Measurements from ENCODE around the gene C11orf16. TPM values are rescaled to one million over a fixed set of nuclear protein-coding genes. Genes with fewer than 3 reads are reported as not detected.
A peak's percentile ranks its signal among the peaks of the same experiment; 100 is the strongest.

The C11orf16 gene
- total RNA-seq, 1 donor = not detected

DNA sequence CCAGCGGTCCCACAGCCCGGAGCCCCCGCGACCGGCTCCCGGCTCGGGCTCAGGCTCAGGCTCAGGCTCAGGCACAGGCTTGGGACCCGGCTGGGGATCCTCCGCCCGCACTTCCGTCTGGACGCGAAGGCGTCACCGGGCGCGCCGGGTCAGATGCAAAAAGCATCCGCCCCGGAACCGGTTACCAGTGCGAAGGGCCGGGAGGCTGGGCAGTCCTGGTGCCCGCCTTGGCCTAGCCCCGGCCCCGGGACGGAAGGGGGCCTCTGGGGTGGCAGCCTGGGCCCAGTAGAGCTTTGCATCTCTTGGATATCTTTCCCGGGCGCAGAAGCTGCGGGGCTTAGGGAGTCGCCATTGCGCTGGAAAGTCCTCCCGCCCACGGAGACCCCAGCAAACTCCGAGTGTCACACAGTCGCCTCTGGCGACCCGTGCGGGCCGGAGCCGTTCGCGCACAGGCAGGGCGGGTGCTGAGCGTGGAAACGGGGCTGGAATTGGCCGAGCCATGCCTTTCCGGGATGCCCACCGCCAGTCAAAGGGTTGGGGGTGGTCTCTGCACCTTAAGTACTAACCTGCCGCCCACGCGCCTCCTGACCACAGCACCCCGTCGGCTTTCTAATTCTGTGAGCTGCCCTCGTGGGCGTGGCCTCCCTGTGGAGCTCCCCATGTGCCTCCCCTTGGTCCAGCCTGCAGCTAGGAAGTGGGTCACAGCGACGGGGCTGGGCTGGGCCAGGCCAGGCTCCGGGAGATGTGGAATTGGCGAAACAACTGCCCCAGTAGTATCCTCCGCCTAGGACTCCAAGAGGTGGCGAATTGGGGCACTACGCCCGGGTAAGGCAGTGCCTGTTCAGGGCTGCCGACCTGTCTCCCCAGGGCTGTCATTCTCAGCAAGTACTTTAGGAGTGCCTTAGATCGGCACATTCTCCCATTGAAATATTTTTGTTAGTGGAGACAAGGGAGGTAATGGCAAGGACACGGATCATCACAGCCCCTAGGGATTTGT is 31.9 kb upstream of the C11orf16 start, which contains the start of gene TMEM9B:
Gene TMEM9B, minus strand, starts transcription at position 119 of the 997 bp plus-strand sequence. CDS start 129 bp downstream, outside the sequence.
- DNase-seq (ENCODE audit: low read depth) = peak; percentile 76
- TF ChIP-seq CTCF (IDR thresholded peaks at IDR 0.05; ENCODE audit: insufficient read depth, low read length) = no peak
- H3K4me3 ChIP-seq (ENCODE audit: low read depth, low read length) = peak within 1 kb of the TSS; percentile 91

DNA sequence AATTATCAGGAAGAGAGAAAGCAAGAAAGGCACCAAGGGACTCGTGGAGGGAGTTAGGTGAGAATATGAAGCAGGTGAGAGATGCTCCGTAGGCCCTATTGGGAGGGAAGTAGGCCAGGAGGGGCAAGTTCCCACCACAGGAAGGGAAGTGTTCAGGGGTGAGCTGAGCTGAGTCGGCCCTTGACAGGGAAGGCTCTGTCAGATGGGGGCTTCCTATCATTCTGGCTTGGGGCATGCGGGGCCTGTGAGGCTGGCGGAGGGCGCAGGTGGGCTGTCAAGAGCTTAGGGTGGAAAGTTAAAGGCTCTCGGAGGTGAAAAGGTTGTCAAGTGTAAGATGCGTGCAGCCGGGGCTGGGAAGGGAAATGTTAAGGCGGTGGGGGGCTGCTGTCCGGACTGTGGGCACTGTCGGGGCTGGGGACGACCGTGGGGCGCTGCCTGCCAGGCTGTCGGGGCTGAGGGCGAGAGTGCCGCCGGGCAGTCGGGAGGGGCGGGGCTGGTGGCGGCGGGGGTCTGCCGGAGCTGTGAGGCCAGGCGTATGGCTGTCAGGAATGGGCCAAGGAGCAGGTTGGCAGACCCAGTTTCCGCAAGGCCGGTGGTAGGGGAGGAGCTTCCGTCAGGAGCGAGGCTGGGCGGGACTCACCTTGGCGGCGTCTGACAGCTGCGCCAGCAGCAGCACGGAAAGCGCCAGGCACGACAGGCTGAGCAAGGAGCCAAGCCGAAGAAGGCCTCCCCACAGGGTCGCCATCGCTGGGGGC is 31.0 kb upstream of the C11orf16 start:
- TF ChIP-seq CTCF (IDR thresholded peaks at IDR 0.05; ENCODE audit: insufficient read depth, low read length) = no peak
- peak; percentile 56 for DNase-seq (ENCODE audit: low read depth)
- peak overlapping the region; percentile 91 for H3K4me3 ChIP-seq (ENCODE audit: low read depth, low read length)

DNA sequence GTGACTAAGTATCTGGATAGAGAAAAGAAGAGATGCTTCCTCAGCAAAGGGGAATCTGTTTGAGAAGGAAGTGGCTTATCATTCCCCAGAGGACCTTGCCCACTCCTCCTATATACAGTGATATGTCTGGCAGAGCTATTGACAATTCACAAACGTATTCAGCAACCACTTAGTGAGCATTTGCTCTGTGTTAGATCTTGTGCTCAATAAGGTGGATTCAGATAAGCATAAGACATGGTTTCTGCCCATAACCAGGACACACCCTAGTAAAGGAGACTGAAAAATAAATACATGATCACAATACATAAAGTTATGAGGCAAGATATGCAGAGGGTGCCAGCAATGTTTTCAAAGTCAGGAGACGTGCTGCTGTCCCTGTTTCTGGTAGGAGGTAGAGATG is 30.1 kb upstream of the C11orf16 start:
- no peak for DNase-seq (ENCODE audit: low read depth)
- no peak for TF ChIP-seq CTCF (IDR thresholded peaks at IDR 0.05; ENCODE audit: insufficient read depth, low read length)
- H3K4me3 ChIP-seq (ENCODE audit: low read depth, low read length) = peak overlapping the region; percentile 91

- no peak overlapping the region for H3K4me3 ChIP-seq (ENCODE audit: low read depth, low read length)
- DNase-seq (ENCODE audit: low read depth) = no peak
- no peak for TF ChIP-seq CTCF (IDR thresholded peaks at IDR 0.05; ENCODE audit: insufficient read depth, low read length)
Measured at GRCh38 chr11:8961401-8961800, 28.7 kb upstream of the C11orf16 start.

DNA sequence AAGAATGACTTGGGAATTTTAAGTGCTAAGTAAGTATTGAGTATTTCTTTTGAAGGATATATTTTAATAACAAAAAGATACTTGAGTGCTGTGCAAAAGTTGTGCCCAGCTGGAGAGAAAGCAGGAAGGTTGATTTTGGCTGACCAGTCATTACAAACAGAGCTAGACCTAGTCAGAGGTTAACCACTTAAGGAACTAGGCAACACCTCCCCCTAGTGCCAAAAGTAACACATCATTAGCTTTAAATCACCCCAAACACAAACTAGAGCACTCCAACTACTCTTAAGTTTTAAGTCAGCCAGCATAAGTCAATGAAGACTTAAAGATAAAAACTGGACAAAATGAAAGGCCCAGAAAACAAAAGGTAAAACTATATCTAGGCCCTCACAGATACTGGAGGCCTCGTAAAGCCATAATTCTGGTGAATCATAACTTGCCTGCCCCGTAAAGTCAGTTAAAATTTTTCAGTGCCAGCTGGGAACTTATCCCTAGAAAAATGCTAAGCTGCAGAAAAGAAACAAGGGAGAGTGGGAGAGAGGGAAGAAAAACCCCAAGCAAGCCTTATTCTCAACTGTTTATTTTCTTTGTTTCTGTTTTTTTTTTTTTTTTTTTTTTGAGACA is 26.9 kb upstream of the C11orf16 start:
- H3K4me3 ChIP-seq (ENCODE audit: low read depth, low read length) = no peak overlapping the region
- peak; percentile 61 for TF ChIP-seq CTCF (IDR thresholded peaks at IDR 0.05; ENCODE audit: insufficient read depth, low read length)

DNA sequence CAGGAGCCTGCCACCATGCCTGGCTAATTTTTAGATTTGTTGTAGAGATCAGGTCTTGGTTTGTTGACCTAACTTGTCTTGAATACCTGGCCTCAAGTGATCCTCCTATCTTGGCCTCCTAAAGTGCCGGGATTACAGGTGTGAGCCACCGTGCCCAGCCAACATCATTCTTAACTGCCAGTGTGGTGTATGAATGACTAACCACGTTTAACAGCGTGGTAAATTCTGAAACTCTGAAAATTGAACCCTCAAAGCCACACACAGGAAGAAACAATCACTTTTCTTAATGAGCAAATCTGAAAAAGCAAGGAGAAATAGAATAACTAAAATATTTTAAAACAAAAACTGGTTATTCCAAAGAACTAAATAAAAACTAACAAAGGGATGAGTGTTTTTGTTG is 24.1 kb upstream of the C11orf16 start:
- H3K4me3 ChIP-seq (ENCODE audit: low read depth, low read length) = no peak overlapping the region
- no peak for DNase-seq (ENCODE audit: low read depth)
- TF ChIP-seq CTCF (IDR thresholded peaks at IDR 0.05; ENCODE audit: insufficient read depth, low read length) = no peak

More for the DNA sequence above, 26.9 kb upstream of the C11orf16 start:
- DNase-seq (ENCODE audit: low read depth) = peak; percentile 94
